SU-DHL-6 (cell line): ENCODE data around the gene TNFAIP1.

Source experiments
- H2AFZ ChIP-seq: fragments of 200-600 bp; sonication (generic); 2 replicates; pipeline ENCODE4 v1.6.1; 2014; ENCODE audit warnings: low read depth, mild to moderate bottlenecking, moderate library complexity, mixed read lengths, antibody characterized with exemption, low read length; ENCODE audit not compliant: severe bottlenecking
- H3F3A ChIP-seq: fragments of 200-600 bp; shearing (Covaris generic); 2 replicates; pipeline ENCODE4 v1.6.0; 2016; ENCODE audit warnings: antibody characterized with exemption, mild to moderate bottlenecking; ENCODE audit not compliant: insufficient read depth
- H3K27ac ChIP-seq: fragments of 200-600 bp; sonication (generic); 2 replicates; pipeline ENCODE4 v1.5.1; 2016; ENCODE audit warnings: low read depth, mild to moderate bottlenecking, low read length, moderate library complexity, mixed read lengths
- H3K27me3 ChIP-seq: fragments of 200-600 bp; sonication (generic), shearing (Covaris generic); 2 replicates; pipeline ENCODE4 v1.6.0; 2014; ENCODE audit warnings: mild to moderate bottlenecking, low read length
- H3K36me3 ChIP-seq: fragments of 200-600 bp; sonication (generic); 2 replicates; pipeline ENCODE4 v1.6.1; 2014; ENCODE audit warnings: mild to moderate bottlenecking, low read length, mixed read lengths
- H3K4me2 ChIP-seq: fragments of 300-600, 200-600 bp; shearing (Covaris generic), sonication (generic); 2 replicates; pipeline ENCODE4 v1.6.0; 2014; ENCODE audit warnings: low read length, low read depth, mild to moderate bottlenecking; ENCODE audit not compliant: poor library complexity, severe bottlenecking
- H3K4me3 ChIP-seq: fragments of 200-600 bp; sonication (generic); 2 replicates; pipeline ENCODE4 v1.5.1; 2014; ENCODE audit warnings: antibody characterized with exemption, low read length, mild to moderate bottlenecking, mixed read lengths; ENCODE audit not compliant: insufficient read depth, poor library complexity, severe bottlenecking
- H3K79me2 ChIP-seq: fragments of 200-600 bp; sonication (generic); 2 replicates; pipeline ENCODE4 v1.6.1; 2014; ENCODE audit warnings: mild to moderate bottlenecking, low read length, moderate library complexity; ENCODE audit not compliant: insufficient read depth
- H3K9ac ChIP-seq: fragments of 200-600 bp; sonication (generic); 2 replicates; pipeline ENCODE4 v1.7.0; 2014; ENCODE audit warnings: mild to moderate bottlenecking, low read length
- H3K9me2 ChIP-seq: fragments of 200-600 bp; sonication (generic); replicated peaks from 2 replicates; pipeline ENCODE4 v1.6.1; 2014; ENCODE audit warnings: low read length; ENCODE audit not compliant: insufficient read depth
- H3K9me3 ChIP-seq: fragments of 200-600 bp; sonication (generic); 2 replicates; pipeline ENCODE4 v1.6.1; 2014; ENCODE audit warnings: low read length, mixed read lengths; ENCODE audit not compliant: insufficient read depth
- H4K20me1 ChIP-seq: fragments of 200-600 bp; sonication (generic); 2 replicates; pipeline ENCODE4 v1.6.1; 2014; ENCODE audit warnings: low read depth, mild to moderate bottlenecking, antibody characterized with exemption, low read length, moderate library complexity, mixed read lengths
- CTCF ChIP-seq: fragments of 200-600 bp; sonication (generic); IDR thresholded peaks from one replicate; pipeline ENCODE4 v1.5.1; 2017; ENCODE audit warnings: antibody characterized with exemption, mild to moderate bottlenecking, low read length, moderate library complexity; ENCODE audit not compliant: insufficient read depth, poor library complexity, severe bottlenecking
- EZH2phosphoT487 ChIP-seq: fragments of 200-600 bp; sonication (generic), shearing (Covaris generic); conservative IDR thresholded peaks from 2 replicates; pipeline ENCODE4 v1.6.1; 2018; ENCODE audit warnings: mild to moderate bottlenecking, antibody characterized with exemption, low read length, moderate library complexity, mixed read lengths

Gene TNFAIP1

GRCh38 chr17:28340374-28340773 is 4.8 kb downstream of the TNFAIP1 start:
- Histone ChIP-seq H3K79me2 (peaks cover 4% of the 10 kb centered on the region; the same call in 1 of the 2 replicates), H3F3A (no peaks in the 10 kb centered on the region), H3K27ac (no peak overlapping the region), H3K27me3 (no peaks in the 10 kb centered on the region), H3K4me3 (no peak overlapping the region), H3K9me3 (no peaks in the 10 kb centered on the region), H2AFZ (no peak overlapping the region), H3K9me2 (no peaks in the 10 kb centered on the region), H3K4me2 (no peak overlapping the region), H3K36me3 (no peaks in the 10 kb centered on the region), H4K20me1 (no peaks in the 10 kb centered on the region), H3K9ac (no peak overlapping the region)
- TF ChIP-seq CTCF (no peak), EZH2phosphoT487 (no peak)

GRCh38 chr17:28341516-28341915 is 6.0 kb downstream of the TNFAIP1 start:
- H3K36me3 ChIP-seq = no peaks in the 10 kb centered on the region

GRCh38 chr17:28342313-28342712 is 6.8 kb downstream of the TNFAIP1 start:
- Histone ChIP-seq H3K36me3 (no peaks in the 10 kb centered on the region), H3K27me3 (no peaks in the 10 kb centered on the region)

More at GRCh38 chr17:28341516-28341915, 6.0 kb downstream of the TNFAIP1 start:
- H3K4me3 ChIP-seq = no peak overlapping the region
- H3K79me2 ChIP-seq = no peaks in the 10 kb centered on the region
- H3K9me2 ChIP-seq = no peaks in the 10 kb centered on the region
- H3K9me3 ChIP-seq = no peaks in the 10 kb centered on the region
- TF ChIP-seq EZH2phosphoT487 = no peak
- TF ChIP-seq CTCF = no peak
- H3K27me3 ChIP-seq = no peaks in the 10 kb centered on the region
- no peaks in the 10 kb centered on the region for H3F3A ChIP-seq
- no peak overlapping the region for H3K27ac ChIP-seq
- no peak overlapping the region for H3K9ac ChIP-seq
- no peaks in the 10 kb centered on the region for H4K20me1 ChIP-seq
- no peak overlapping the region for H3K4me2 ChIP-seq
- H2AFZ ChIP-seq = no peak overlapping the region

More at GRCh38 chr17:28342313-28342712, 6.8 kb downstream of the TNFAIP1 start:
- Histone ChIP-seq H3F3A (no peaks in the 10 kb centered on the region), H3K79me2 (no peaks in the 10 kb centered on the region), H4K20me1 (no peaks in the 10 kb centered on the region), H3K4me3 (no peak overlapping the region), H3K4me2 (no peak overlapping the region), H3K9me3 (no peaks in the 10 kb centered on the region), H2AFZ (no peak overlapping the region), H3K9ac (no peak overlapping the region), H3K9me2 (no peaks in the 10 kb centered on the region), H3K27ac (no peak overlapping the region)
- TF ChIP-seq CTCF (no peak), EZH2phosphoT487 (no peak)
